ENCODE data around the gene PCDH1.

The PCDH1 gene

DNA sequence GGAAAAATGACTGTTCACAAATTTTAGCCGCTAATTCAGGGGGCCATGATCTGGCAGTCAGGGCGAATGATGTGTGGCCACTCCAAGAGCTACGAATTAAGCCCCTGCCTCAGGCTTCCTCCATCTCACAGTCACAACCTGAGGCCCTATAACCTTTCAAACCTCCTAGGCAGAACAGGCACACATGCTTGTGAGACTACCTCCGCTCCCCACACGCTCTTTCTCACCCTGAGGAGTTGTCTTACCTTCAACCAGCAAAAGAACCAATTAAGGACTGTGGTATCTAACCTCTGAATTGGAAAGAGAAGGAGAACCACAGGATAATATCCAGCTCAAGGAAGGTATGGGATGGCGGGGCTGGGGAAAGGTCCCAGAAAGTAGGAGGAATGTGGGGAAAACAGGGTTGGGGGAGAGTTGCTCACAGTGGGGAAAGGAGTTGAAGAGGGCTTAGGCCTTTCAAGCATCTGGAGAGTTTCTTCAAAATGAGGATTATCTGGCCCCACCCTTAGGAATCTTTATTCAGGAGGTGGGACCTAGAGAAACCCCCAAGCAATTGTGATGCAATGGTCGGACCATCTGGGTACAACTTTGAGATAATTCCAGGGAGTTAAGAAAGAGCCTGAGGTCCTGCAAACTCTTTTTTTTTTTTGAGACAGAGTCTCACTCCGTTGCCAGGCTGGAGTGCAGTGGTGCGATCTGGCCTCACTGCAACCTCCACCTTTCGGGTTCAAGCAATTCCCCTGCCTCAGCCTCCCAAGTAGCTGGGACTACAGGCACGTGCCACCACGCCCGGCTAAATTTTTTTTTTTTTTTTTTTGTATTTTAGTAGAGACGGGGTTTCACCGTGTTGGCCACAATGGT, 5.5 kb downstream of the PCDH1 start:
- DNase-seq, result no peak

- DNase-seq, result no peak
These were observed 6.3 kb downstream of the PCDH1 start for GRCh38 chr5:141871870-141872269.

DNA sequence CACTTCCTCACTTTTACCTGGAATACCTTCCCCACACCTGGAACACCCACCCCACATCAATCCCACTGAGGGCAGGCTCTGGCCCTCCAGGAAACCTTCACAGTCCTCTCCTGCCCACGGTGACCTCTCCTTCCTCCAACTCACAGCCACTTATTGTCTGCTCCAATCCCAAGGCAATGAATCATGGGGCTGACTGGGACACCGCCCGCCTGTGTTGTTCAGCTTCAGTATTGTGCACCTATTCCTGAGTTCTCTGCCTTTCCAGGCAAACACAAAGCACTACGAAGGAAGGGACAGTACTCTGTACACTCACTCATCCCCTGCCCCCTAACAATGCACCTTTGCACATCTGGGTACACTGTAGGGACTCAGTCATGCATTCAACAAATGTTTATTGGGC, 7.3 kb downstream of the PCDH1 start:
- no peak for DNase-seq

DNA sequence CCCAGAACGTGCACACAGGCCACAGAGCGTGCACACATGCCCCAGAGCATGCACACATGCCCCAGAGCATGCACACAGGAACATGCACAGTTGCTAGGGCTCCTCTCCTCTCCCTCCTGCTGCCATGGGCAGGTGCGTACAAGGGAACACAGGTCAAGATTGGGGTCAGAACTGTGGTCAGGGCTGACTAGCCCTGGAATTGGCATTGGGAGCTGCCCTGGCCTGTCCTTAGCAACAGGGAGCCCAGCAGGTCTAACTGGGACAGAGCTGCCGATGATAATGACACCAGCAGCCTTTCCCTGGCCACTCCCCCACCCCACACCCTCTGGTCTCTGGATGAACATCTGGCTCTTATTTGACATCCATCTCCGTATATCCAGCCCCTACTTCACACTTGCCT, 8.0 kb downstream of the PCDH1 start:
- no peak for DNase-seq

DNA sequence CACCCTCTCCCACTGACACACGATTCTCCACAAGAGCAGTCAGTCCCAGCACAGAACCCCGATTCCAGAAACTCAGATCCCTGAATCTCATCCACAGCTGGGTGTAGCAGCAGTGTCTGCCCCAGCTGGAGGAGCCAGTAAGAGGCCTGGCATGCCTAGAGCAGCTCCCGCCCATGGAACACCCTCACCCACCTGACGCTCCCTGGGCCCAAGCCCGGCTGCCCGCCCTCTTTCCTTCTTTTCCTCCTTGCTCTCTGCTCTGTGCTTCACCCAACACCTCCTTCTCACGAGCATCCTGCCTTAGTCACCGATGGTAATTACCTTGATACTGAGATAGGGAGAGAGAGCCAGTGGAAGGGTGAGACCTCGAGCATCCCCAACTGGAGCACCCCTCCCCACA, 8.7 kb downstream of the PCDH1 start:
- no peak for DNase-seq

DNA sequence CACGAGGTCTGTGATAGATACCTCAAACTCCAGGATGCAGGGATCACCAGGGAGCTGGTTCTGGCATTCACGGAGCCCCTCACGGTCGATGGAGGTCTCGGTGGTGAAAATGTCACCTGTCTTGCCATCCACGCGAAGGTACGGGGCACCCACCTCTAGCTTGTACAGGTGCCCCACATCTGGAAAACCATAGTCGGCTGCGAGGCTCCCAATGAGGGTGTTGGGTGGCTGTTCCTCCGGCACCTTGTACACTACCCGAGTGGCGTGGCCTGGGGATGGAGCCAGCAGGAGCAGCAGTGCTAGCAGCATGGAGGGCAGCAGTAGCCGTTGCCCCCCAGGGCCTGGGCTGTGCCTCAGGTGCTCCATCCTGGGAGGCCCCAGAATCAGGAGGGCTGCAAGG, 9.2 kb downstream of the PCDH1 start:
- no peak for DNase-seq

DNA sequence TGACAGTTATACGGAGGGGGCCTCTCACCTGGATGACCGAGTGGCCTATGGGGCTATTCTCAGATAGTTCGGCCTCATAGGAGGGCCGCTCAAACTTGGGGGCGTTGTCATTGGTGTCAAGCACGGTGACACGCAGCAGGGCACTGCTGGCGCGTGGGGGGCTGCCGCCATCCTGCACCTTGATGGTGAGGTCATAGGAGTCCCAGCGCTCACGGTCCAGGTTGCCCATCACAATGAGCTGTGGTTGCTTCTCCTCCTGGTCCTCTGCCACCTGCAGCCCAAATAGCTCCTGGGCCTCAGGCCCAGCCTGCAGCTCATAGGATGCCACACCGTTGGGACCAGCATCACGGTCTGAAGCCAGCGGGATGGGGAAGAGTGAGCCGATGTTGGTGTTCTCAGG, 9.7 kb downstream of the PCDH1 start:
- DNase-seq, result no peak

DNA sequence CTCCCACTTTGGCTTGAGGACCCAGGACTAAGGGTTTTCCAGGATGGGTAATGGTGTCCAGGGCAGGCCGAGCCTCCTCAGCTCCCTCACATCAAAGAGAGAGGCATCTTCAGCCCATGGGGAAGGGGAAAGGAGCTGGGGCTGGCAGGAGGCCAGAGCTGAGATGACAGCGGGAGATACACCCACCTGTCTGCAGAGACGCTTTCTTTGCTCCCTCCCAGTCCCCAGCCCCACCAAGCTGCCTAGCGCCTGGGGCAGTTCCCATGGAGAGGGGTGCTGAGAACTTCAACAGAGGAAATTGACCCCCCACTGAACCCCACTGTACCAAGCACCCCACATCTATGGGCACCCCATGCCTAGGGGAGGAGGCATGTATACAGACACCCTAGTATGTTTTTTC, 10.6 kb downstream of the PCDH1 start:
- DNase-seq, result no peak

- DNase-seq, result no peak
These were observed 11.1 kb downstream of the PCDH1 start for GRCh38 chr5:141867139-141867538.

DNA sequence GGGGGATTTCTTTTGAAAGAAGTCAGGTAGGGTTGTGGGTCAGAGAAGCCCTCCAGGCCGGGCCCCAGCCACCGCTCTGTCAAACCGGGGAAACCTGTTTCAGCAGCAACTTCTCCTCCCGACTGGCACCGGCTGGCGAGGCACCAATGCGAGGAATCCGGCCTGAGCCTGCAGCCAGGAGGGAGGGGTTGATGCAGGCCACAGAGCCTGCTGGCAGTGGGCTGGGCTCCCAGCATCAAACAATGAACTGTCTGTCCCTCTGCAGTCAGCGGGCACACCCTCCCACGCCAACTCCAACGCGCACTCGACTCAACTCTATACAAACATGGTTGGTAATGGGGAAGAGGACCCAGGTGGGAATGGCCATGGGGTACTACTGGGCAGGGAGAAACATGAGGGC, 12.1 kb downstream of the PCDH1 start:
- DNase-seq, result peak; percentile 48

- no peak for DNase-seq
These were observed 12.8 kb downstream of the PCDH1 start for GRCh38 chr5:141865406-141865805.

DNA sequence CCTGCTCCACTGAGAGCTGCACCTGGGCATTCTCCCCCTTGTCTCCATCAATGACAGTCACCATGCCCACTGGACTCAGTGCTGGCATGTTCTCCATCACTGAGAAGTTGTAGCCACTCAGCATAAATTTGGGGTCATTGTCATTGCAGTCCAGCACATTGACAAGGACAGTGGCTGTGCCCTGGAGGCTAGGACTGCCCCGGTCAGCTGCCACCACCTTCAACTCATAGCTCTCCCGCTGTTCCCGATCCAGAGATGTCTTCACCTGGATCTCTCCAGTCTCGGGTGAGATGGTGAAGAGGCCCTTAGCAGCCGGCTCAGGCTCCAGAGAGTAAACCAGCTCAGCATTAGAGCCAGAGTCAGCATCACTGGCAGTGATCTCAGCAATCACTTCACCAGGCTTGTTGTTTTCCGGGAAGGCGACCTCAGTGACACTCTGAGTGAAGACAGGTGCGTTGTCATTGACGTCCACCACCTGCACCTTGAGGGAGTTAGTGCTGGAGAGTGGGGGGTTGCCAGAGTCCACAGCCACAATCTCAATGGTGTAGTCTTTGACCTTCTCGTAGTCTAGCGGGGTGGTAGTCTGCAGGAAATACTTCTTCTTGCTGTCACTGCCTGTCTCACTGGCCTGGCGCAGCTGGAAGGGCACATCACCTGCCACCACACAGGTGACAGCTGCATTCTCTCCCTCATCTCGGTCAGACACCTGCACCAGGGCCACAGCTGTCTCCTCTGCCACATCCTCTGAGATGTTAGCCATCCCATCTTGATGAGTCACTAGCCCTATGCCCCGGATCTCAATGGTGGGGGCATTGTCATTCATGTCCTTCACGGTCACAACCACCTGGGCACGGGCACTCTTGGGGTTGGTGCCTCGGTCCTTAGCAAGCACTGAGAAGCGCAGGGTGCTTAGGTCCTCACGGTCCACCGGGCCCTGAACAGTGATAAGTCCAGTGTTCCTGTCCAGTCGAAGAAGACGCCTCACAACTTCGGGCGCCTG, 13.5 kb downstream of the PCDH1 start:
- DNase-seq, result no peak

GRCh38 chr5:141863569-141864178, 14.5 kb downstream of the PCDH1 start:
- DNase-seq, result no peak

DNA sequence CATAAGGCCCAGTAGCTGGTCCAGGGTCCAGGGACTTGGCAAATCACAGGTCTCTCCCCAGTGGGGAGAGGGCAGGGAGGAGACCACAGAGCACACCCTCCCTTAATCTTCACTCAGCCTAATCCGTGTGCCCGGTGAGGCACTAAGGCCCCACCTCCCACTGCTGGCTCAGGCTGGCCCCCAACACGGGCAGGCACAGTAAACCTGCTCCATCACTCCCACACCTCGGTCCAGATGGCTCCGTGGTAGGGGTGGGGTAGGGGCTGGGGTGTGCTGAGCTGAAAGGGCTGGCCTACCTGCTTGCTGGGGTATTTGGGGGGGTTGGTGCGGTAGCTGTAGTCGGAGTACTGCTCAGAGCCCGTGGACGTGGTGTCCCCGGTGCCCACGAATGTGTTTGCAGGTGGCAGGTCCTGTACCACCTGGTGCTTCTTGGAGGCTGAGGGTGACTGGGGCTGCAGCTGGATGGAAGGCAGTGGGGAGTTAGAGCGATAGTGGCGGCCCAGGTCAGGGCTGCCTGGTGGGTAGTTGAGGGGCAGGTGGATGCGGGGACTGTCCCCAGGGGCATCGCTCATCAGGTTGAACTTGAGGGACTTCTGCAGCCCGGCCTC, 15.2 kb downstream of the PCDH1 start:
- DNase-seq, result no peak

DNA sequence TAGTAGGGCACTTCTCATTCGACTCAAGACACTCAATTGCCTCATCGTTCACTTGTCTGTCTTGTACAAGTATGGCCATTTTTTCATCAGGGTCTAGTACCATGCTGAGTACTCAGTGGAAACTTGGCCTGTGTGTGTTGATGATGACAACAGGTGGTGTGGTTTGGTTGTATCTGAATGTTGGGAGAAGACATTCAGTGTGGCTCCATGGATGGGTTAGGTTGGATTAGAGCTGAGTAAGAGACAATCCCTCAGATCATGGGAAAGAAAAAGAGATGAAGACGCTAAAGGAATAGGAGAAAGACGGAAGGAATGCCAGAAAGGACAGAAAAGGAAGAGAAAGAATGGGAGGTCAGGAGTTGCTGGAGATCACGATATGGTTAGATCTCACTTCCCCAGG, 17.0 kb downstream of the PCDH1 start:
- no peak for DNase-seq

GRCh38 chr5:141858079-141858765, 20.0 kb downstream of the PCDH1 start:
- DNase-seq, result no peak

GRCh38 chr5:141857226-141857625, 21.0 kb downstream of the PCDH1 start:
- no peak for DNase-seq

GRCh38 chr5:141856037-141856790, 22.0 kb downstream of the PCDH1 start:
- DNase-seq, result no peak

GRCh38 chr5:141855265-141856036, 22.8 kb downstream of the PCDH1 start:
- DNase-seq, result peak; percentile 48

- DNase-seq, result no peak
These were observed 24.1 kb downstream of the PCDH1 start for GRCh38 chr5:141853895-141854626.
